ENCODE data around the gene SUSD4. TPM values are rescaled to one million over a fixed set of nuclear protein-coding genes. Genes with fewer than 3 reads are reported as not detected.

Gene SUSD4
- total and polyA plus RNA-seq, 2 of the 8 experiments (the other 6 are each of a cell fraction or from before 2014, with no cell fraction given), result 3.9 to 5.2 TPM

DNA sequence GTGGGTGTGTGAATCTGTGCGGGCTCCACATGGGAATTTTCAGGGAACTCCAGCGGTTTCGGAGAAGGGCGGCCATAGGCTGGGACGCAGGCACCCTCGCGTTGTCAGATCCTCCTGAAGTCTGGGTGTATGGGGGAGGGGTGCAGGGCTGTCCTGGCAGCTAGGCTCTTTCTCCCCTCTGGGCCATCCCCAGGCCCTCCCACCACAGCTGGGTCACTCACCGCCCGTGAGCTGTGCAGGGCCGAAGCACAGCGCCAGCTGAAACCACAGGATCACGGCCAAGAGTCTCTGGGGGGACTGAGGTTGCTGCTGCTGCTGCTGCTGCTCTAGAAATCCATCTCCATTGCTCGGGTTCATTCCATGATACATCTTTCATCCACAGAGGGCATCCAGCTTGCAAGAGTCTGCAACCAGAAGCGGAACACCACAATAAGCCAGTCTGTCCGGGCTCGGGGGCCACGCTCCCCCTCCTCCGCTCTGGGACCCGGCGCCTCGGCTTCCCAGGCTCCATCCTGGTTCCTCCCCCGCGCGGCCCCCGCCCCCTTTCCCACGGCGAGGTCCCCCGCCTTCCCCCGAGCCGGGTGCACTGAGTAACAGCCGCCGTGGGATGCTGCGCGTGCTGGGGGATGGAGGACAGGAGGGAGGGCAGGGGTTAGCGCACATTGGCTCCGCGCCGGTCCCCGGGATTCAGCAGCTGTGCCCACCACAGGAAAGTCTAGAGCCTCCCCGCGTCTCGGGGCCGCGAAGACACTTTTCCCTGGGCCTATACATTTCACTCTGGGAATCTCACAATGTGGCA, 720 bp downstream of the SUSD4 start:
- H2AFZ ChIP-seq (ENCODE audit: low read length), result peak overlapping the region; percentile 89
- H3K79me2 ChIP-seq (ENCODE audit: control insufficient read depth in 1 of 2, insufficient read depth in 2 of 2, low read length in 2 of 2), result no peaks in the 10 kb centered on the region
- H2BK20ac ChIP-seq (ENCODE audit: low read length), result no peak overlapping the region
- no peak overlapping the region for H4K5ac ChIP-seq (ENCODE audit: insufficient read length, low read depth, low read length)
- H3K23me2 ChIP-seq (ENCODE audit: low read depth, low read length), result peaks cover 14% of the 10 kb centered on the region; the same call in 1 of the 2 replicates
- no peaks in the 10 kb centered on the region for H3K79me1 ChIP-seq (ENCODE audit: low read depth, low read length)
- CTCF ChIA-PET (ENCODE audit: partially characterized antibody), result interaction anchor here (0.7 to 6.0 kb wide), 7 partner anchors 12 to 322 kb away, joined by 3 to 45 read pairs (median 4); no protein-coding TSS in a partner anchor
- H2BK15ac ChIP-seq (ENCODE audit: low read length), result no peak overlapping the region; the same call in 1 of the 2 replicates
- H3K9ac ChIP-seq (replicated peaks in 1 of 4; ENCODE audit: extremely low read depth in 1 of 4, low read depth in 3 of 4, low read length in 3 of 4), result no peak overlapping the region; a peak in 1 of 7 replicates
- no peak overlapping the region for H3K27ac ChIP-seq (ENCODE audit: low read depth, low read length)
- no peak overlapping the region for H4K8ac ChIP-seq (ENCODE audit: extremely low read depth, insufficient read depth, low read length)
- H3K14ac ChIP-seq (ENCODE audit: insufficient read length), result no peak overlapping the region
- H3K23ac ChIP-seq (ENCODE audit: insufficient read length), result no peak overlapping the region
- H4K91ac ChIP-seq (replicated peaks; ENCODE audit: insufficient read length, low read length), result no peak overlapping the region
- no peak overlapping the region for H2AK5ac ChIP-seq (ENCODE audit: low read depth, low read length)
- POLR2A ChIA-PET (ENCODE audit: partially characterized antibody), result interaction anchor here (1.0 to 2.0 kb wide), 4 partner anchors 11 to 230 kb away, joined by 3 to 6 read pairs (median 4); no protein-coding TSS in a partner anchor
- H3K36me3 ChIP-seq (ENCODE audit: control insufficient read depth in 2 of 4, insufficient read depth in 4 of 4, low read length in 3 of 4), result no peaks in the 10 kb centered on the region
- no peak overlapping the region for H2BK120ac ChIP-seq (replicated peaks; ENCODE audit: low read depth, low read length)
- H3K4me3 ChIP-seq (ENCODE audit: extremely low read depth in 1 of 4, insufficient read depth in 2 of 4, low read depth in 3 of 4, low read length in 4 of 4), result peak overlapping the region; percentile 46 to 96 (median 82)
- peak overlapping the region; percentile 10 for H3K56ac ChIP-seq (replicated peaks; ENCODE audit: insufficient read length, low read depth, low read length)
- peaks cover 2 to 11% (median 4%) of the 10 kb centered on the region in 4 experiments; a peak in 5 of 7 replicates for H3K4me1 ChIP-seq (replicated peaks in 1 of 4; ENCODE audit: control insufficient read depth in 3 of 4, insufficient read depth in 4 of 4, low read length in 3 of 4)
- no peak overlapping the region for H2BK5ac ChIP-seq (ENCODE audit: low read depth, low read length)
- WGBS, 2 experiments (ENCODE audit: extremely low coverage in 1 of 2, insufficient coverage in 1 of 2, insufficient read length in 1 of 2, insufficient replicate concordance in 2 of 2, low coverage in 1 of 2, low lambda C conversion rate in 2 of 2, missing lambda C conversion rate in 1 of 2), result 1% methylated on average over 28 of the region's 44 CpGs; no CpG with 5 or more reads in 1 of the 2 experiments
- DNase-seq (ENCODE audit: low read depth in 1 of 2, low spot score in 2 of 2) (peak in 1 of 2 experiments; percentile 76), FAIRE-seq (no peak)
- H3K18ac ChIP-seq (ENCODE audit: extremely low read depth, low read length), result peak overlapping the region; percentile 0; the same call in 1 of the 2 replicates
- H3K27me3 ChIP-seq (replicated peaks in 1 of 4; ENCODE audit: control insufficient read depth in 3 of 4, extremely low read depth in 1 of 4, insufficient read depth in 3 of 4, low read length in 3 of 4), result peaks cover 7 to 34% (median 22%) of the 10 kb centered on the region in 4 experiments
- H3K4me2 ChIP-seq (ENCODE audit: insufficient read depth in 1 of 2, low read depth in 2 of 2, low read length in 2 of 2), result peak overlapping the region; percentile 85 to 98
- no peak overlapping the region for H2BK12ac ChIP-seq (ENCODE audit: low read depth, low read length)
- no peak overlapping the region for H3K4ac ChIP-seq (replicated peaks; ENCODE audit: insufficient read length, low read depth, low read length)
- no peaks in the 10 kb centered on the region for H3K9me3 ChIP-seq (ENCODE audit: insufficient read depth in 2 of 2, low read depth in 1 of 2, low read length in 1 of 2)
- no peaks in the 10 kb centered on the region for H4K20me1 ChIP-seq (replicated peaks in 1 of 2; ENCODE audit: control insufficient read depth in 1 of 2, insufficient read depth in 2 of 2, low read length in 2 of 2)
- TF ChIP-seq KDM4A (IDR thresholded peaks at IDR 0.05; ENCODE audit: low read depth, low read length, severe bottlenecking) (peak; percentile 18), KDM1A (IDR thresholded peaks at IDR 0.05; ENCODE audit: borderline replicate concordance, low read length) (no peak), POLR2A (IDR thresholded peaks at IDR 0.05; ENCODE audit: control extremely low read depth in 1 of 2, low read depth in 2 of 2, low read length in 2 of 2) (no peak), TBP (IDR thresholded peaks at IDR 0.05; ENCODE audit: low read depth, low read length) (no peak), PHF8 (conservative IDR thresholded peaks at IDR 0.05; ENCODE audit: low read depth, low read length) (0 out of 2 replicates have a peak, but pooled peaks have one; percentile 7), TEAD4 (IDR thresholded peaks at IDR 0.05; ENCODE audit: low read depth, low read length) (no peak), RFX5 (IDR thresholded peaks at IDR 0.05; ENCODE audit: borderline replicate concordance, low read depth, low read length) (no peak), MAFK (IDR thresholded peaks at IDR 0.05; ENCODE audit: low read depth, low read length) (no peak), TAF7 (optimal IDR thresholded peaks at IDR 0.05; ENCODE audit: borderline replicate concordance, low read depth, low read length) (no peak), YY1 (IDR thresholded peaks at IDR 0.05; ENCODE audit: low read depth, low read length) (peak; percentile 51; the same call in 1 of the 2 replicates), POU5F1 (IDR thresholded peaks at IDR 0.05; ENCODE audit: low read depth, low read length) (no peak)
- TF ChIP-seq, protein P1, sequence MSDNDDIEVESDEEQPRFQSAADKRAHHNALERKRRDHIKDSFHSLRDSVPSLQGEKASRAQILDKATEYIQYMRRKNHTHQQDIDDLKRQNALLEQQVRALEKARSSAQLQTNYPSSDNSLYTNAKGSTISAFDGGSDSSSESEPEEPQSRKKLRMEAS (IDR thresholded peaks at IDR 0.05), result peak; percentile 23

Measured in H1 (cell line).